H9 (cell line): ENCODE data around the gene TMPRSS3. TPM values are rescaled to one million over a fixed set of nuclear protein-coding genes. Genes with fewer than 3 reads are reported as not detected.

Experiments
- DNase-seq: peaks from one replicate; pipeline ENCODE4 v3.0.0-alpha.2; 2017
- H2AFZ ChIP-seq: one replicate; pipeline ENCODE4 v1.6.1; 2013; ENCODE audit warnings: mild to moderate bottlenecking, low read length, control low read depth, moderate library complexity
- H2AK5ac ChIP-seq: 2 replicates; pipeline ENCODE4 v1.6.1; 2013; ENCODE audit warnings: low read length, control low read depth, mixed read lengths; ENCODE audit not compliant: insufficient read length
- H2BK120ac ChIP-seq: one replicate; pipeline ENCODE4 v1.6.1; 2013; ENCODE audit warnings: low read depth, mild to moderate bottlenecking, low read length, control low read depth, inconsistent platforms; ENCODE audit not compliant: poor library complexity, severe bottlenecking
- H2BK12ac ChIP-seq: 2 replicates; pipeline ENCODE4 v1.6.1; 2013; ENCODE audit warnings: low read length, control low read depth, mixed read lengths, low read depth; ENCODE audit not compliant: insufficient read length
- H2BK15ac ChIP-seq: 2 replicates; pipeline ENCODE4 v1.6.1; 2013; ENCODE audit warnings: low read depth, low read length, control low read depth
- H2BK20ac ChIP-seq: one replicate; pipeline ENCODE4 v1.6.1; 2013; ENCODE audit warnings: low read depth, mild to moderate bottlenecking, low read length, control low read depth, inconsistent platforms; ENCODE audit not compliant: poor library complexity, severe bottlenecking
- H2BK5ac ChIP-seq: 2 replicates; pipeline ENCODE4 v1.6.1; 2013; ENCODE audit warnings: low read length, control low read depth, mixed read lengths; ENCODE audit not compliant: insufficient read length
- H3K14ac ChIP-seq: 2 replicates; pipeline ENCODE4 v1.6.1; 2013; ENCODE audit warnings: low read length, control low read depth; ENCODE audit not compliant: insufficient read depth
- H3K18ac ChIP-seq: 2 replicates; pipeline ENCODE4 v1.6.1; 2013; ENCODE audit warnings: low read depth, mild to moderate bottlenecking, mixed read lengths, low read length, control low read depth; ENCODE audit not compliant: insufficient read length
- H3K23ac ChIP-seq: 2 replicates; pipeline ENCODE4 v1.6.1; 2013; ENCODE audit warnings: low read length, control low read depth, mixed read lengths, low read depth; ENCODE audit not compliant: insufficient read length
- H3K23me2 ChIP-seq: 2 replicates; pipeline ENCODE4 v1.6.1; 2013; ENCODE audit warnings: low read depth, mild to moderate bottlenecking, mixed read lengths, low read length, control low read depth; ENCODE audit not compliant: insufficient read length, poor library complexity, severe bottlenecking
- H3K27ac ChIP-seq: 2 replicates; pipeline ENCODE4 v1.5.1; 2013; ENCODE audit warnings: low read length, control low read depth, mixed read lengths, low read depth; ENCODE audit not compliant: insufficient read length
- H3K27me3 ChIP-seq: 2 replicates; pipeline ENCODE4 v1.6.1; 2013; ENCODE audit warnings: low read length, control low read depth, inconsistent platforms; ENCODE audit not compliant: insufficient read depth
- H3K4ac ChIP-seq: 2 replicates; pipeline ENCODE4 v1.6.1; 2013; ENCODE audit warnings: low read depth, mild to moderate bottlenecking, control low read depth, inconsistent platforms, low read length, moderate library complexity
- H3K4me1 ChIP-seq: 2 replicates; pipeline ENCODE4 v1.6.1; 2013; ENCODE audit warnings: low read length, control low read depth, inconsistent platforms; ENCODE audit not compliant: insufficient read depth
- H3K4me2 ChIP-seq: 2 replicates; pipeline ENCODE4 v1.6.1; 2013; ENCODE audit warnings: low read length, control low read depth, mixed read lengths; ENCODE audit not compliant: insufficient read length, insufficient read depth
- H3K56ac ChIP-seq: 2 replicates; pipeline ENCODE4 v1.6.1; 2013; ENCODE audit warnings: low read depth, mild to moderate bottlenecking, mixed read lengths, low read length, control low read depth; ENCODE audit not compliant: insufficient read length
- H3K79me1 ChIP-seq: 2 replicates; pipeline ENCODE4 v1.6.1; 2013; ENCODE audit warnings: low read depth, mild to moderate bottlenecking, moderate library complexity, low read length, control low read depth, inconsistent platforms; ENCODE audit not compliant: insufficient read depth, poor library complexity, severe bottlenecking
- H3K79me2 ChIP-seq: 2 replicates; pipeline ENCODE4 v1.6.1; 2013; ENCODE audit warnings: low read length, control low read depth, inconsistent platforms; ENCODE audit not compliant: insufficient read depth
- H3K9ac ChIP-seq: 2 replicates; pipeline ENCODE4 v1.6.1; 2013; ENCODE audit warnings: low read length, control low read depth, mixed read lengths; ENCODE audit not compliant: insufficient read length; ENCODE audit errors: extremely low read depth
- H3K9me3 ChIP-seq: one replicate; pipeline ENCODE4 v1.6.1; 2013; ENCODE audit warnings: low read depth, low read length, inconsistent platforms; ENCODE audit not compliant: control insufficient read depth
- H3T11ph ChIP-seq: one replicate; pipeline ENCODE4 v1.6.1; 2013; ENCODE audit warnings: mild to moderate bottlenecking, low read length, control low read depth, inconsistent platforms
- H4K20me1 ChIP-seq: one replicate; pipeline ENCODE4 v1.6.1; 2013; ENCODE audit not compliant: control insufficient read depth, insufficient read length, insufficient read depth
- H4K5ac ChIP-seq: 2 replicates; pipeline ENCODE4 v1.6.1; 2013; ENCODE audit warnings: low read depth, mild to moderate bottlenecking, mixed read lengths, low read length, control low read depth; ENCODE audit not compliant: insufficient read length
- H4K8ac ChIP-seq: replicated peaks from 2 replicates; pipeline ENCODE4 v1.6.1; 2013; ENCODE audit warnings: low read length, control low read depth, mixed read lengths, low read depth; ENCODE audit not compliant: insufficient read length
- H4K91ac ChIP-seq: 2 replicates; pipeline ENCODE4 v1.6.1; 2013; ENCODE audit warnings: low read depth, mild to moderate bottlenecking, moderate library complexity, mixed read lengths, low read length, control low read depth; ENCODE audit not compliant: insufficient read length
- H3K27ac Mint-ChIP-seq, 3 experiments: 2 replicates in 2 of 3; 3 replicates in 1 of 3; pipeline ENCODE4 v1.8.0; 2020 to 2021; ENCODE audit warnings: mixed read lengths in 3 of 3, mild to moderate bottlenecking in 1 of 3, moderate library complexity in 1 of 3
- H3K27me3 Mint-ChIP-seq: 2 replicates; pipeline ENCODE4 v1.8.0; 2021; ENCODE audit warnings: low read depth, mild to moderate bottlenecking, moderate library complexity, mixed read lengths
- H3K36me3 Mint-ChIP-seq, 3 experiments: 2 replicates in 2 of 3; 3 replicates in 1 of 3; pipeline ENCODE4 v1.8.0; 2020 to 2021; ENCODE audit warnings: low read depth in 3 of 3, mixed read lengths in 3 of 3; ENCODE audit not compliant: insufficient read depth in 1 of 3
- H3K4me1 Mint-ChIP-seq, 2 experiments: 2 replicates each; pipeline ENCODE4 v1.8.0; 2020; ENCODE audit warnings: mixed read lengths in 2 of 2
- H3K4me3 Mint-ChIP-seq, 2 experiments: 2 replicates in 1 of 2; 3 replicates in 1 of 2; pipeline ENCODE4 v1.8.0; 2020 to 2021; ENCODE audit warnings: mild to moderate bottlenecking in 2 of 2, mixed read lengths in 2 of 2, moderate library complexity in 1 of 2
- H3K9me3 Mint-ChIP-seq, 2 experiments: 2 replicates in 1 of 2; 3 replicates in 1 of 2; pipeline ENCODE4 v1.8.0; 2020; ENCODE audit warnings: mild to moderate bottlenecking in 2 of 2, mixed read lengths in 2 of 2, moderate library complexity in 1 of 2
- WGBS: extraction: QIAGEN DNeasy Blood & Tissue Kit; methylation state at CpG from one replicate; pipeline ENCODE4 v1.1.7; 2013; ENCODE audit warnings: missing lambda C conversion rate, low lambda C conversion rate, mixed read lengths; ENCODE audit not compliant: insufficient read length; ENCODE audit errors: extremely low coverage; 5-methylcytosine and 5-hydroxymethylcytosine counted together
- total RNA-seq: library from RNA; stranded (reverse); gene quantifications from 2 replicates; pipeline ENCODE4 v1.2.1, GENCODE V29; 2021
- TF ChIP-seq, protein P1 (sequence below): fragments of 200-600 bp; sonication (generic); conservative IDR thresholded peaks from 3 replicates; pipeline ENCODE4 v1.8.0; 2021; ENCODE audit warnings: antibody characterized with exemption, mild to moderate bottlenecking

TMPRSS3 gene
- total RNA-seq, 1 experiment from 2014 or later: 0.31 TPM

DNA sequence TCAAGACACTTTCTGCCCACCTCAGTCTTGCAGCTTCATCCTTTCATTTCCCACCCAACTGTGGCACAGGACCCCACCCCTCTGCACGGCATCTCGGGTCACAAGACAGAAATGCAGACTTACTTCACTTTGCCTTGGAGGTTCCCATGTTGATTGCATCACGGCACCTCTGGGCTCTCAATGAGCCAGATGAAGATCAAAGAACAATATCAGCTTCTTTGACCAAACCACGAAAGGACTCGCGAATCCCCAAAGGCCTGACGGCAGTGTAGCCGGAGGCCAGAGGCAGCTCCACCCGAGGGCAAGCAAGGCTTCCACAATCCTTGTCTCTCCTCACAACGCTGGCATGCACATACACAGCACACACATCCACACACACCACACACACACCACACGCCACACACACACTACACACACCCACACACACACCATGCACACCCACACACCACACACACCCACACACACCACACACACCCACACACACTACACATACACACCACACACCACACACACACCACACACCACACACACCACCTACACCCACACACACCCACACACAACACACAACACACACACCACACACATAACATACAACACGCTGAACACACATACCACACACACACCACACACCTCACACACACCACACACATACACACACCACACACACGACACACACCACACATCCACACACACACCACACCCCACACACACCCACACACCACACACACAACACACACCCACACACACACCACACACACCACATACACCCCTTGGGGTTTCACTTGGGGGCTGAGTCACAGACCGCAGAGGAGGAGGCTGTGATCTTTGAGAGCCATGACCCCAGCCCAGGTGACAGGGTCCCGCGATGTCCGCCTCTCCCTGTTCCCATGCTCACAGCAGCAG, 43.7 kb upstream of the TMPRSS3 start:
- Histone ChIP-seq H3K9ac (no peak overlapping the region), H3T11ph (no peak overlapping the region), H2BK15ac (no peak overlapping the region), H3K27ac (no peak overlapping the region), H4K5ac (peak overlapping the region; percentile 21), H2BK120ac (no peak overlapping the region), H4K91ac (no peak overlapping the region), H3K9me3 (no peaks in the 10 kb centered on the region), H4K20me1 (peaks cover 3% of the 10 kb centered on the region), H3K79me1 (no peaks in the 10 kb centered on the region), H2BK12ac (no peak overlapping the region), H4K8ac (no peak overlapping the region), H3K79me2 (no peaks in the 10 kb centered on the region), H3K23ac (no peak overlapping the region), H2BK5ac (no peak overlapping the region), H3K27me3 (no peaks in the 10 kb centered on the region), H3K18ac (peak overlapping the region; percentile 13), H3K4me1 (no peaks in the 10 kb centered on the region), H2AFZ (no peak overlapping the region), H3K4me2 (no peak overlapping the region), H3K4ac (no peak overlapping the region), H3K56ac (no peak overlapping the region), H2BK20ac (no peak overlapping the region), H3K14ac (no peak overlapping the region), H3K23me2 (no peaks in the 10 kb centered on the region), H2AK5ac (no peak overlapping the region)
- no peaks in the 10 kb centered on the region for H3K4me1 Mint-ChIP-seq
- TF ChIP-seq, protein P1, sequence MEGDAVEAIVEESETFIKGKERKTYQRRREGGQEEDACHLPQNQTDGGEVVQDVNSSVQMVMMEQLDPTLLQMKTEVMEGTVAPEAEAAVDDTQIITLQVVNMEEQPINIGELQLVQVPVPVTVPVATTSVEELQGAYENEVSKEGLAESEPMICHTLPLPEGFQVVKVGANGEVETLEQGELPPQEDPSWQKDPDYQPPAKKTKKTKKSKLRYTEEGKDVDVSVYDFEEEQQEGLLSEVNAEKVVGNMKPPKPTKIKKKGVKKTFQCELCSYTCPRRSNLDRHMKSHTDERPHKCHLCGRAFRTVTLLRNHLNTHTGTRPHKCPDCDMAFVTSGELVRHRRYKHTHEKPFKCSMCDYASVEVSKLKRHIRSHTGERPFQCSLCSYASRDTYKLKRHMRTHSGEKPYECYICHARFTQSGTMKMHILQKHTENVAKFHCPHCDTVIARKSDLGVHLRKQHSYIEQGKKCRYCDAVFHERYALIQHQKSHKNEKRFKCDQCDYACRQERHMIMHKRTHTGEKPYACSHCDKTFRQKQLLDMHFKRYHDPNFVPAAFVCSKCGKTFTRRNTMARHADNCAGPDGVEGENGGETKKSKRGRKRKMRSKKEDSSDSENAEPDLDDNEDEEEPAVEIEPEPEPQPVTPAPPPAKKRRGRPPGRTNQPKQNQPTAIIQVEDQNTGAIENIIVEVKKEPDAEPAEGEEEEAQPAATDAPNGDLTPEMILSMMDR: no peak
- H3K27ac Mint-ChIP-seq: no peak overlapping the region; a peak in 1 of 7 replicates
- peaks cover 36% of the 10 kb centered on the region for H3K27me3 Mint-ChIP-seq
- H3K36me3 Mint-ChIP-seq: no peaks in the 10 kb centered on the region
- DNase-seq: no peak
- no peak overlapping the region; a peak in 1 of 5 replicates for H3K4me3 Mint-ChIP-seq
- 100% methylated on average over 2 of the region's 17 CpGs for WGBS
- H3K9me3 Mint-ChIP-seq: peaks cover 0 to 5% of the 10 kb centered on the region in 2 experiments; a peak in 2 of 5 replicates
